Stomach (tissue), 4 donors: ENCODE measurements around the gene UGT3A2.
"Not testable (repeated sequence)": the region's sequence is repeated elsewhere in the genome, so short reads cannot be mapped to it uniquely, and the experiment has no call there.

Experiments used
- EP300 ChIP-seq: sonication (generic); formaldehyde crosslinking; IDR thresholded peaks from one replicate; pipeline ENCODE4 v1.6.1; 2017; ENCODE audit warnings: antibody characterized with exemption
- POLR2A ChIP-seq, 4 donors: fragments of 450-650 bp; IDR thresholded peaks; one replicate each; pipeline ENCODE4 v1.6.1; 2016; ENCODE audit warnings: antibody characterized with exemption in 4 of 4, control low read depth in 2 of 4, mild to moderate bottlenecking in 1 of 4, moderate library complexity in 1 of 4
- TF ChIP-seq, protein P1 (sequence below), 7 experiments: fragments of 450-650 bp in 4 of 7; fragments of 200-600 bp in 3 of 7; sonication (generic) in 3 of 7; IDR thresholded peaks; one replicate each; pipeline ENCODE4 v1.5.1; 2016 to 2019; ENCODE audit warnings: antibody characterized with exemption in 7 of 7, control low read depth in 2 of 7, mild to moderate bottlenecking in 1 of 7

GRCh38 chr5:36019584-36019983, 47.1 kb downstream of the UGT3A2 start:
- not testable (repeated sequence) for TF ChIP-seq POLR2A (IDR thresholded peaks at IDR 0.05); EP300
- TF ChIP-seq, protein P1, sequence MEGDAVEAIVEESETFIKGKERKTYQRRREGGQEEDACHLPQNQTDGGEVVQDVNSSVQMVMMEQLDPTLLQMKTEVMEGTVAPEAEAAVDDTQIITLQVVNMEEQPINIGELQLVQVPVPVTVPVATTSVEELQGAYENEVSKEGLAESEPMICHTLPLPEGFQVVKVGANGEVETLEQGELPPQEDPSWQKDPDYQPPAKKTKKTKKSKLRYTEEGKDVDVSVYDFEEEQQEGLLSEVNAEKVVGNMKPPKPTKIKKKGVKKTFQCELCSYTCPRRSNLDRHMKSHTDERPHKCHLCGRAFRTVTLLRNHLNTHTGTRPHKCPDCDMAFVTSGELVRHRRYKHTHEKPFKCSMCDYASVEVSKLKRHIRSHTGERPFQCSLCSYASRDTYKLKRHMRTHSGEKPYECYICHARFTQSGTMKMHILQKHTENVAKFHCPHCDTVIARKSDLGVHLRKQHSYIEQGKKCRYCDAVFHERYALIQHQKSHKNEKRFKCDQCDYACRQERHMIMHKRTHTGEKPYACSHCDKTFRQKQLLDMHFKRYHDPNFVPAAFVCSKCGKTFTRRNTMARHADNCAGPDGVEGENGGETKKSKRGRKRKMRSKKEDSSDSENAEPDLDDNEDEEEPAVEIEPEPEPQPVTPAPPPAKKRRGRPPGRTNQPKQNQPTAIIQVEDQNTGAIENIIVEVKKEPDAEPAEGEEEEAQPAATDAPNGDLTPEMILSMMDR (IDR thresholded peaks at IDR 0.05) = not testable (repeated sequence)
